GM21526 (cell line): ENCODE results near the gene KCNJ18.
"Not testable (repeated sequence)": the region's sequence is repeated elsewhere in the genome, so short reads cannot be mapped to it uniquely, and the experiment has no call there.

Source experiments
- ATAC-seq: cut with Tn5 transposase; IDR thresholded peaks from one replicate; pipeline ENCODE4 v1.9.1; 2021; ENCODE audit warnings: moderate library complexity; ENCODE audit not compliant: unreplicated experiment, low FRiP score

The KCNJ18 gene

GRCh38 chr17:21670361-21671155, 21.8 kb upstream of the KCNJ18 start:
- not testable (repeated sequence) for ATAC-seq

DNA sequence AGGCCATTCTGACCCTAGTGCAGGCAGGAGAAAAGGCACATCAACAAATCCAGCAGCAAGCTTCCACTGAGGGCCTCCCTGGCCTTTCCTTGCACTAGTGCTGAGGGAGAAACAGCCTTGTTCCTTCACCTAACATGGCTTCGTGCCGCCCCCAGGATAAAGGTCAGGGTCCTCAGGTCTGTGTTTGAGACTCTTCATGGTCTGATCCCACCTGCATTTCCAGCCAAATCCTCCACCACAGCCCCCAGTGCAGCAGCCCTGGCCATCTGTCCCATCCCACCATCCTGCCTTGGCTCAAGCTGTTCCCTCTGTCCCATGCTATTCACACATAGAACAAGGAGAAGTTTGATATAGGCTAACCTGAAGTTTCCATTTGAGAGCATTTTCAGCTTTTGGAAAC, 20.9 kb upstream of the KCNJ18 start:
- not testable (repeated sequence) for ATAC-seq

DNA sequence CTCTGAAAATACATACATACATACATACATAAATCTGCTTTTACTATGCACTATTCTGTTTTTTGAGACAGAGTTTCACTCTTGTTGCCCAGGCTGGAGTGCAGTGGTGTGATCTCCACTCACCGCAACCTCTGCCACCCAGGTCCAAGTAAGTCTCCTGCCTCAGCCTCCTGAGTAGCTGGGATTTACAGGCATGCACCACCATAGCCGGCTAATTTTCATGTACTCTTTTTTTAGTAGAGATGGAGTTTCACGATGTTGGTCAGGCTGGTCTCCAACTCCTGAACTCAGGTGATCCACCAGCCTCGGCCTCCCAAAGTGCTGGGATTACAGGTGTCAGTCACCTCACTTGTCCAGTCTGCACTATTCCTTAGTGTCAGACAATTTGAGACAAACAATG, 20.5 kb upstream of the KCNJ18 start:
- ATAC-seq = not testable (repeated sequence)

DNA sequence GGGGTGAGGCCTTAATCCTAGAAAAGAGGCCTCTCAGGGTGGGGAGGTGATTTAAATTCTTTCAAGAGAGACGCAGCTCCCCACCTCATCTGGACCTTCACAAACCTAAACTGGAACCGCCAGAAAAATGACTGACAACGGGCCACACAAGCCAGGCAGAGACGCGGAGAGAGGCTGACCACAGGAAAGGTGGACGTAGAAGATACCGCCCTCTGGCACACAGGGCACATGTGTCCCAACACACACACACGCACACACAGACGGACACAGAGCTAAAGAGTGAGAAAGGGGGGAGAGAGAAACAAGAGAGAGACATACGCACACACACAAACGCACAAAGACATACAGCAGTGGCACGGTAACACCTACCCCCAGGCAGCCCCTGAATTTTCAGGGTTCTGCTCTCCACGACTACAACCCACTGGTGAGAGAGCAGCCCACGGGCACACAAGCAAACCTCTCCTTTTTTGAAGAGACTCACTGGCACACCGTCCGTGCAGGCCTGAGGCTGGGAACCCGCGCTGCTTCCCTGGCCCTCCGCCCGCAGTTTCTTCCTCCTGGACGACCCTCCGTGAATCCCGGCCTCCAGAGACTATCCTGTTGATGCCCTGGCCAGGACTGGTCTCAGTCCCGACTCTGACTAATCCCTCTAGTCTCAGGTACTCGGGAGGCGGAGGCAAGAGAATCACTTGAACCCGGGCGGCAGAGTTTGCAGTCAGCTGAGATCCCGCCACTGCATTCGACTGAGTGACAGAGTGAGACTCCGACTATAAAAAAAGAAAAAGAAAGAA, 18.7 kb upstream of the KCNJ18 start:
- not testable (repeated sequence) for ATAC-seq

- ATAC-seq = no peak
These were observed 18.0 kb upstream of the KCNJ18 start for GRCh38 chr17:21674242-21674731.

- not testable (repeated sequence) for ATAC-seq
These were observed 17.2 kb upstream of the KCNJ18 start for GRCh38 chr17:21674891-21675738.

DNA sequence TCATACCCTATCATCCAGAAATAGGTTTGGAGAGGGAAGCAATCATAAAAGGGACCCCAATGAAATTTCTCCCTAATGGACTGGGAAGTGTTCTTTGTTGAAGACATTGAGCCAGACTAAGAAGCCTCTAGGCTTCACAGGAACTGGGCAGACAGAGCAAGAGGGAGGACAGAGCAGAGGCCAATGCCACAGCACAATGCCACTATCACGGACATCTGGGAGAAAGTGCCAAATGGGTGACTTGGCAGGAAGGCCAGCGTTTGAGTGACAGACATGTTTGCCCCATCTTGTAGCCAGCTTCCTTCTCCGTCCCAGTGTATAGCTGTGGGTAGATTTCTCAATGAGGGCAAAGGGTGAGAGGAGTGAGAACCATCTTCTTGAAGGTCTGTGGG, 16.6 kb upstream of the KCNJ18 start:
- not testable (repeated sequence) for ATAC-seq

GRCh38 chr17:21676281-21677111, 15.8 kb upstream of the KCNJ18 start:
- ATAC-seq = no peak

DNA sequence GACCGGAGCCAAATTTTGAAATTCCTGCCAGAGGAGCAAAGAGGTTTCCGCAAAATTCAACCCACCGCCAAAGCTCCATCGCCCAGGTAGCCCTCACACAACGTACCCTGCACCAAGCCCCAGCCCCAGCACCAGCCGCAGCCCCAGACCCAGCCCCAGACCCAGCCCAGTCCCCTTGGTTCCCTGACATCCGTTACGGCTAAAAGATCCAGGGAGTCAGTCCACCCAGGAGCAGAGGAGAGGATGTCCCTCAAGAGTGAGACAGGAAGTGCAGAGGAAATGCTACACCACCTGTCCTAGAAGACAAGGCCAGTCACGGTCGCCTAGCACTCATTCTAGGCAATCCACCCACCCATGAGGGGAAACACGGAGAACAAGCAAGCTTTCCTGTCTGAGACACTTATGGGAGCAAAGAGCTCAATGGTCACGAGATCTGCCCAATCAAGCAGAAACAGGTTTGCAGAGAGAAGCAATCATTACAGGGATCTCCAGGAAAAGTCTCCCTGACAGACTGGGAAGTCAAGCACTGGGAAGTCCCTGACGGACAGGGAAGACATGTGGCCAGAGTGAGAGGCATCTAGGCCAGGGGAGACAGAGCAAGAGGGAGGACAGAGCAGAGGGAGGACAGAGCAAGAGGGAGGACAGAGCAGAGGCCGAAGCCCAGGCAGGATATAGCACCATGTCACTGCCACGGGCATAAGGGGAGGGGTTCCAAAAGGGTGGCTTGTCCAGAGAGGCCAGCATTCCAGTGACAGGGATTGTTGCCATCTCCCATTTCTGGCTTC, 15.0 kb upstream of the KCNJ18 start:
- ATAC-seq = no peak

DNA sequence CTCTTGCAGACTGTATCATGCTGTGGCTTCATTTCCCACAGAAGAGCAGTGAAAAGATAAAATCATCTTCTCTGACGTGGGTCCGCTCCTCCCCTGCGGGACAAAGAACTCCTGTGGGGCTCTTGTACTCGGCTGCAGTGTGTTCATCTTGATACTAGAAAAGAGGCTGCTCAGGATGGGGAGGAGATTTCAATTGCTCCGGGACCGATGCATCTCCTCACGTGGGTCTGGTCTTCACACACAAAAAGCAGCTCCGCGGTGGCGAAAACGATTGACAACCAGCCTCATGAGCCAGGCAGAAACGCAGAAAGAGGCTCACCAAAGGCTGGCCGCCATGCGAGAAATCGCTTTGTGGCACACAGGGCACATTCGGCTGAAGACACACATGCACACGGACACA, 14.4 kb upstream of the KCNJ18 start:
- no peak for ATAC-seq

DNA sequence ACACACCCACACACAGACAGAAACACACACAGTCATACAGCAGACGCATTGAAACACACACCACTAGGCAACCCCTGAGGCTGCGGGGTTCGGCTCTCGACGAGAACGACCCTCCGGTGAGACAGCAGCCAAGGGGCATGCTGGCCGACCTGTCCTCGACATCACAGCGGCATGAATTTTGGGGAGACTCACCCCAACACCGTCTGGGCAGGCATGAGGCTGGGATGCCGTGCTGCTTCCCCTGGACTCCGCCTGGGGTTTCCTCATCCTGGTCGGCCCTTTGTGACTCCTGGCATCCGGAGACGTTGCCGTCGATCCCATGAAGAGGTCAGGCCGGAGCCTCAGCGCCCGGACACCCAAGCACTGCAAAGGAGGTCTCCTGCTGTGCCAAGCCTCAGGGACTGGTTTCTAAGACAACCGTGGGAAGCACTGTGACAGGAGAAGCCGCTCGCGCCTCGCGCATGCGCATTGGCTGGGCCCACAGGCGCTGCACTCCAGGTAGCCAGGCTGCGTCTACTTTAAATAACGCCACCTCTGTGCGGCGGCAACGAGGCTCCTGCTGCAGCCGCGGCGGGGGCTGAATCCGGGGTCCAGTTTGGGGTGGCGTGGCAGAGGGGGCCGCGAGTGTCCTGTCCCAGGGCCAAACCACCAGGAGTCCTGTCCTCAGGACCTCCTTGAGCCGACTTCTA, 13.8 kb upstream of the KCNJ18 start:
- ATAC-seq = no peak

GRCh38 chr17:21679256-21680146, 12.8 kb upstream of the KCNJ18 start:
- ATAC-seq = no peak

DNA sequence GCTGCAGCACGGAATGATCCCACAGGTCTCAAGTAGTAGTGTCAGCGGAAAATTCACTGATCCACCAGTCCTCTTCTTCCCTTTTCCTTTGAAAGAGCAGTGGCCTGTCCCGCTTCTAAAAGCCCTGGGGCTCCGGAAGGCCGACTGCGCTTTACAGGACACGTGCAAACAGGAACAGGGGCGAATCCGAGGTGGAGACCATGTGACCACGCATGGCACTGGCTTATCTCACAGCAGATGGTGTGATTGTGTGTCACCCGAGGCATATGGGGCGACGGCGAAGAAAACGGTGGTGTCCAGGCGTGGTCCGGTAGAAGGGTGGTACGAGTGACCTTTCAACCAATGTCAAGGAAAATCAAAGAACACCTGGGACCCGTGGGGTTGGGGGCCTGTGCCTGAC, 12.0 kb upstream of the KCNJ18 start:
- no peak for ATAC-seq

DNA sequence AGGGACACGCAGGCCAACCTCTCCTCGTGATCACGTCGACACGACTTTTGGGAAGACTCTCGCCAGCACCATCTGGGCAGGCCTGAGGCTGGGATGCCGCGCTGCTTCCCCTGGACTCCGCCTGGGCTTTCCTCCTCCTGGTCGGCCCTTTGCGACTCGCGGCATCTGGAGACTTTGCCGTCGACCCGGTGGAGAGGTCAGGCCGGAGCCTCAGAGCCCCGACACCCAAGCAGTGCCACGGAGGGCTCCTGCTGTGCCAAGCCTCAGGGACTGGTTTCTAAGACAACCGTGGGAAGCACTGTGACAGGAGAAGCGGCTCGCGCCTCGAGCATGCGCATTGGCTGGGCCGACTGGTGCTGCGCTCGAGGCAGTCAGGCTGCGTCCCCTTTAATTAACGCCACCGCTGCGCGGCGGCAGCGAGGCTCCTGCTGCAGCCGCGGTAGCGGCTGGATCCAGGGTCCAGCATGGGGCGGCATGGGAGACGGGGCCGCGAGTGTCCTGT, 11.4 kb upstream of the KCNJ18 start:
- ATAC-seq = not testable (repeated sequence)

DNA sequence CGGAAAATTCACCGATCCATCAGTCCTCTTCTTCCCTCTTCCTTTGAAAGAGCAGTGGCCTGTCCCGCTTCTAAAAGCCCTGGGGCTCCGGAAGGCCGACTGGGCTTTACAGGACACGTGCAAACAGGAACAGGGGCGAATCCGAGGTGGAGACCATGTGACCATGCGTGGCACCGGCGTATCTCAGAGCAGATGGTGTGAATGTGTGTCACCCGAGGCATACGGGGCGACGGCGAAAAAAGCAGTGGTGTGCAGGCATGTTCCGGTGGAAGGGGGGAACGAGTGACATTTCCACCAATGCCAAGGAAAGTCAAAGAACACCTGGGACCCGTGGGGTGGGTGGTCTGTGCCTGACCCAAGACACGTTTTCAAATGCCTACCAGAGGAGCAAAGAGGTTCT, 10.7 kb upstream of the KCNJ18 start:
- not testable (repeated sequence) for ATAC-seq

DNA sequence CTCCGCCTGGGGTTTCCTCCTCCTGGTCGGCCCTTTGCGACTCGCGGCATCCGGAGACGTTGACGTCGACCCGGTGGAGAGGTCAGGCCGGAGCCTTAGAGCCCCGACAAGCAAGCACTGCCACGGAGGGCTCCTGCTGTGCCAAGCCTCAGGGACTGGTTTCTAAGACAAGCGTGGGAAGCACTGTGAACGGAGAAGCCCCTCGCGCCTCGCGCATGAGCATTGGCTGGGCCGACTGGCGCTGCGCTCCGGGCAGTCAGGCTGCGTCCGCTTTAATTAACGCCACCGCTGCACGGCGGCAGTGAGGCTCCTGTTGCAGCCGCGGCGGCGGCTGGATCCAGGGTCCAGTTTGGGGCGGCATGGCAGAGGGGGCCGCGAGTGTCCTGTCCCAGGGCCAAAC, 10.2 kb upstream of the KCNJ18 start:
- not testable (repeated sequence) for ATAC-seq

DNA sequence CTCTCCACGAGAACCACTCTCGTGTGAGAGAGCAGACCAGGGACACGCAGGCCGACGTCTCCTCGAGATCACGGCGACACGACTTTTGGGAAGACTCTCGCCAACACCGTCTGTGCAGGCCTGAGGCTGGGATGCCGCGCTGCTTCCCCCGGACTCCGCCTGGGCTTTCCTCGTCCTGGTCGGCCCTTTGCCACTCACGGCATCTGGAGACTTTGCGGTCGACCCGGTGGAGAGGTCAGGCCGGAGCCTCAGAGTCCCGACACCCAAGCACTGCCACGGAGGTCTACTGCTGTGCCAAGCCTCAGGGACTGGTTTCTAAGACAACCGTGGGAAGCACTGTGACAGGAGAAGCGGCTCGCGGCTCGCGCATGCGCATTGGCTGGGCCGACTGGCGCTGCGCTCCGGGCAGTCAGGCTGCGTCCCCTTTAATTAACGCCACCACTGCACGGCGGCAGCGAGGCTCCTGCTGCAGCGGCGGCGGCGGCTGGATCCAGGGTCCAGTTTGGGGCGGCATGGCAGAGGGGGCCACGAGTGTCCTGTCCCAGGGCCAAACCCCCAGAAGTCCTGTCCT, 9.1 kb upstream of the KCNJ18 start:
- not testable (repeated sequence) for ATAC-seq
